Keratinocyte (primary cell): ENCODE data around the gene THBS2.

Experiments
- CTCF ChIP-seq, 3 experiments: IDR thresholded peaks in 1 of 3; conservative IDR thresholded peaks in 1 of 3; optimal IDR thresholded peaks in 1 of 3; 2 replicates in 2 of 3; 3 replicates in 1 of 3; pipeline versions ENCODE3 to v1.5.1; 2011; ENCODE audit warnings: low read length in 3 of 3, mild to moderate bottlenecking in 3 of 3, moderate library complexity in 2 of 3, control low read depth in 1 of 3, inconsistent platforms in 1 of 3; ENCODE audit not compliant: insufficient read depth in 2 of 3; ENCODE audit errors: extremely low read depth in 1 of 3
- EZH2 ChIP-seq: IDR thresholded peaks from one replicate; pipeline ENCODE4 v1.6.1; 2012; ENCODE audit warnings: inconsistent platforms, mild to moderate bottlenecking, low read length, moderate library complexity

GRCh38 chr6:169282043-169282442, 28.4 kb upstream of the THBS2 start:
- no peak for TF ChIP-seq CTCF (optimal IDR thresholded peaks at IDR 0.05 in 1 of 3, IDR thresholded peaks at IDR 0.05 in 1 of 3, conservative IDR thresholded peaks at IDR 0.05 in 1 of 3; ENCODE audit: extremely low read depth in 1 of 3, insufficient read depth in 2 of 3, low read length in 3 of 3)
- TF ChIP-seq EZH2: no peak
